DND-41 (cell line): ENCODE measurements around the gene KSR1.

Experiments
- ATAC-seq: fragments of 200-7000 bp; cut with Tn5 transposase; 3 replicates; pipeline ENCODE4 v1.9.1; 2021; ENCODE audit warnings: low read depth; ENCODE audit not compliant: insufficient read depth
- DNase-seq: peaks from one replicate; pipeline ENCODE4 v3.0.0-alpha.2; 2020
- H2AFZ ChIP-seq: 2 replicates; pipeline ENCODE4 v1.6.0; 2012; ENCODE audit warnings: low read depth, low read length
- H3K27ac ChIP-seq: 2 replicates; pipeline ENCODE4 v1.5.1; 2012; ENCODE audit warnings: low read length, inconsistent platforms
- H3K27me3 ChIP-seq: fragments of 200-600 bp; sonication (generic); 2 replicates; pipeline ENCODE4 v1.6.0; 2012; ENCODE audit warnings: low read length, mild to moderate bottlenecking, inconsistent platforms; ENCODE audit not compliant: insufficient read depth, poor library complexity
- H3K36me3 ChIP-seq: 2 replicates; pipeline ENCODE4 v1.5.1; 2012; ENCODE audit warnings: low read length, inconsistent platforms; ENCODE audit not compliant: insufficient read depth
- H3K4me1 ChIP-seq: 2 replicates; pipeline ENCODE4 v1.5.1; 2012; ENCODE audit warnings: mild to moderate bottlenecking, low read length; ENCODE audit not compliant: insufficient read depth
- H3K4me2 ChIP-seq: 2 replicates; pipeline ENCODE4 v1.6.0; 2012; ENCODE audit warnings: mild to moderate bottlenecking, moderate library complexity, low read length, inconsistent platforms; ENCODE audit not compliant: insufficient read depth
- H3K4me3 ChIP-seq, 2 experiments: fragments of 200-600 bp in 1 of 2; shearing (Covaris generic) in 1 of 2; 2 replicates each; pipeline ENCODE4 v1.5.1; 2012 to 2016; ENCODE audit warnings: inconsistent platforms in 2 of 2, low read length in 2 of 2, mild to moderate bottlenecking in 2 of 2, low read depth in 1 of 2, moderate library complexity in 1 of 2
- H3K79me2 ChIP-seq: 2 replicates; pipeline ENCODE4 v1.6.0; 2012; ENCODE audit warnings: low read length, inconsistent platforms; ENCODE audit not compliant: insufficient read depth
- H3K9ac ChIP-seq: 2 replicates; pipeline ENCODE4 v1.6.0; 2012; ENCODE audit warnings: low read depth, mild to moderate bottlenecking, inconsistent platforms, low read length, moderate library complexity
- H3K9me3 ChIP-seq: 2 replicates; pipeline ENCODE4 v1.5.1; 2012; ENCODE audit warnings: low read length, moderate library complexity, mild to moderate bottlenecking, inconsistent platforms; ENCODE audit not compliant: insufficient read depth, severe bottlenecking
- H4K20me1 ChIP-seq: 2 replicates; pipeline ENCODE4 v1.6.0; 2012; ENCODE audit warnings: low read length; ENCODE audit not compliant: insufficient read depth
- EZH2 ChIP-seq: IDR thresholded peaks from 3 replicates; pipeline ENCODE4 v1.6.1; 2012; ENCODE audit warnings: borderline replicate concordance, low read depth, mild to moderate bottlenecking, moderate library complexity, low read length, inconsistent platforms; ENCODE audit not compliant: severe bottlenecking
- TF ChIP-seq, protein P1 (sequence below): IDR thresholded peaks from 2 replicates; pipeline ENCODE4 v1.5.1; 2012; ENCODE audit warnings: borderline replicate concordance, low read length, moderate library complexity, mild to moderate bottlenecking; ENCODE audit not compliant: poor library complexity, severe bottlenecking; ENCODE audit errors: extremely low read depth

Gene KSR1

DNA sequence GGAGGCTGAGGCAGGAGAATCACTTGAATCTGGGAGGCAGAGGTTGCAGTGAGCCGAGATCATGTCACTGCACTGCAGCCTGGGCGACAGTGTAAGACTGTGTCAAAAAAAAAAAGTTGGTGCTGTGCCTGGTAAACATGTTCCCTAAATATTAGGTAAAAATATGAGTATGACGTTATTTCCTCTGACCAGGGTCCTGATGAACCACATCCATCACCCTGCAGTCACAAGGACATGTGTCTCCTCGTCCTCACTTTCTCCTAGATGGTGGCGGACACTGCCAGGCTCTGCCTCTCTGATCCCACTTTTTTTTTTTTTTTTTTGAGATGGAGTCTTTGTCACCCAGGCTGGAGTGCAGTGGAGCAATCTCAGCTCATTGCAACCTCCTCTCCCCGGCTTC lies 203.4 kb downstream of the KSR1 start:
- H3K4me1 ChIP-seq: no peaks in the 10 kb centered on the region
- no peak overlapping the region for H3K9ac ChIP-seq
- no peak overlapping the region for H3K27ac ChIP-seq
- no peak for TF ChIP-seq EZH2
- TF ChIP-seq, protein P1, sequence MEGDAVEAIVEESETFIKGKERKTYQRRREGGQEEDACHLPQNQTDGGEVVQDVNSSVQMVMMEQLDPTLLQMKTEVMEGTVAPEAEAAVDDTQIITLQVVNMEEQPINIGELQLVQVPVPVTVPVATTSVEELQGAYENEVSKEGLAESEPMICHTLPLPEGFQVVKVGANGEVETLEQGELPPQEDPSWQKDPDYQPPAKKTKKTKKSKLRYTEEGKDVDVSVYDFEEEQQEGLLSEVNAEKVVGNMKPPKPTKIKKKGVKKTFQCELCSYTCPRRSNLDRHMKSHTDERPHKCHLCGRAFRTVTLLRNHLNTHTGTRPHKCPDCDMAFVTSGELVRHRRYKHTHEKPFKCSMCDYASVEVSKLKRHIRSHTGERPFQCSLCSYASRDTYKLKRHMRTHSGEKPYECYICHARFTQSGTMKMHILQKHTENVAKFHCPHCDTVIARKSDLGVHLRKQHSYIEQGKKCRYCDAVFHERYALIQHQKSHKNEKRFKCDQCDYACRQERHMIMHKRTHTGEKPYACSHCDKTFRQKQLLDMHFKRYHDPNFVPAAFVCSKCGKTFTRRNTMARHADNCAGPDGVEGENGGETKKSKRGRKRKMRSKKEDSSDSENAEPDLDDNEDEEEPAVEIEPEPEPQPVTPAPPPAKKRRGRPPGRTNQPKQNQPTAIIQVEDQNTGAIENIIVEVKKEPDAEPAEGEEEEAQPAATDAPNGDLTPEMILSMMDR: no peak
- no peaks in the 10 kb centered on the region for H3K79me2 ChIP-seq
- no peak overlapping the region for H3K4me2 ChIP-seq
- no peaks in the 10 kb centered on the region for H3K36me3 ChIP-seq
- H3K9me3 ChIP-seq: no peaks in the 10 kb centered on the region
- H2AFZ ChIP-seq: no peak overlapping the region
- ATAC-seq (no peak), DNase-seq (no peak)
- no peaks in the 10 kb centered on the region for H3K27me3 ChIP-seq
- H3K4me3 ChIP-seq: no peak overlapping the region
- H4K20me1 ChIP-seq: no peaks in the 10 kb centered on the region

DNA sequence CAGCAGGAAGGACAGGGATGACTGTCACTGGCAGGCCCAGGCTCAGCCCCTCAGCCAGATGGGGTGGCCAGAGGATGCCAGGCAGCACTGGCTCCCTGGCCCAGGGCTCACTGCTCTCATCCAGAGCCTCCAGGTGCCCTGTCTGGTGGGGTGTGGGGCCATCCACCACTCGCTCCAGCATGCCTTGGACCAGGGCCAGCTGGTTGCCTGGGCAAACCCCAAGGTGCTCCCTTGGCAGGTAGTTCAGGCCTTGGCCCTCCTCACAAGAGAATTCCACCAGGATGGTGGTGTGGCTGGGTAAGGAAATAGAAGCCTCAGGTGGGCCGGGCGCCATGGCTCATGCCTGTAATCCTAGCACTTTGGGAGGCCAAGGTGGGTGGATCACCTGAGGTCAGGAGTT lies 204.2 kb downstream of the KSR1 start:
- TF ChIP-seq EZH2: no peak
- TF ChIP-seq, protein P1: no peak
- Histone ChIP-seq H3K4me3 (no peak overlapping the region), H3K9me3 (no peaks in the 10 kb centered on the region), H4K20me1 (no peaks in the 10 kb centered on the region), H3K27ac (no peak overlapping the region), H3K79me2 (no peaks in the 10 kb centered on the region), H3K36me3 (no peaks in the 10 kb centered on the region), H3K4me2 (no peak overlapping the region), H2AFZ (no peak overlapping the region), H3K27me3 (no peaks in the 10 kb centered on the region), H3K9ac (no peak overlapping the region), H3K4me1 (no peaks in the 10 kb centered on the region)
- DNase-seq: no peak
- no peak for ATAC-seq

DNA sequence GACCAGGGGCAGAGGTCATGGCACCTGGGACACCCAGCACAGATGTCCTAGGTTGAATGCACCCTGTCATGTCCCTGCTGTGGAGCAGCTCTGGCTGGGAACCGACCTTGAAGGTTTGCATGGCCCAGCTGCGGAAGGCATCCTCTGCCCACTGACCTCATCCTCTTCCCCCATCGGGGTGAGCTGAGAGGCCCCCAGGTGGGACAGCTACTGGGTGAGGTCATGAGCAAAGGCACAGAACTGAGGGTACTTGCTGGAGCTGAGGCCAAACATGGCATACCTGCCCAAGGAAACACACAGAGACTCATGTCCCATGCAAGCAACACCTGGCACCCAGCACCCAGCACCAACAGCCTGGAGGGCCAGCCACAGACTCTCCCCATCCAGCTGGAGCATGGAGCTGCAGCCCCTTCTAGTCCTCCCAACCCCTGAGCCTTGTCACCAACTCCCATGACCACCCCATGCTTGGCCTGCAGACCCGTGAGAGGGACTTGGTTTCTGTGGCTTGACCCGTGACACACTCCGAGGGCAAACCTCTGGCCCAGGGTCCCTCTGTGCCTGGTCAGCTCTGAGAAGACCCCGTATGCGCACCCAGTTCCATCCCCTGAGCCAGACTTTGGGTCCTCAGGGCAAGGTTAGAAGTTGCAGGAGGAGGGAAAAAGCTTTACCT lies 207.8 kb downstream of the KSR1 start:
- H3K27me3 ChIP-seq: no peaks in the 10 kb centered on the region

More for the DNA sequence above, 207.8 kb downstream of the KSR1 start:
- H3K4me1 ChIP-seq: no peaks in the 10 kb centered on the region
- H3K4me3 ChIP-seq: no peak overlapping the region
- ATAC-seq: no peak
- H2AFZ ChIP-seq: no peak overlapping the region
- no peak overlapping the region for H3K9ac ChIP-seq
- no peak for DNase-seq
- H3K4me2 ChIP-seq: no peak overlapping the region
- H3K9me3 ChIP-seq: no peaks in the 10 kb centered on the region
- H3K27ac ChIP-seq: no peak overlapping the region
- H4K20me1 ChIP-seq: no peaks in the 10 kb centered on the region
- TF ChIP-seq, protein P1: no peak
- no peak for TF ChIP-seq EZH2
- no peaks in the 10 kb centered on the region for H3K36me3 ChIP-seq
- no peaks in the 10 kb centered on the region for H3K79me2 ChIP-seq
